Naive thymus-derived CD4-positive, alpha-beta T cell (primary cell): ENCODE measurements around the gene ACSL6. TPM values are rescaled to one million over a fixed set of nuclear protein-coding genes. Genes with fewer than 3 reads are reported as not detected.

ENCODE experiments used
- ATAC-seq: fragments of 150-1000 bp; cut with Tn5 transposase; 2 replicates; pipeline ENCODE4 v1.10.0; 2021; ENCODE audit warnings: mild to moderate bottlenecking, moderate library complexity
- CTCF ChIA-PET: fragments of 350-600 bp; sonication (Branson Sonifier 250); formaldehyde crosslinking; loops from one replicate; lab custom pipeline; 2021; ENCODE audit warnings: antibody characterized with exemption; lab: Charles Lee
- POLR2A ChIA-PET: fragments of 350-600 bp; sonication (Branson Sonifier 250); formaldehyde crosslinking; loops from one replicate; lab custom pipeline; 2021; ENCODE audit warnings: antibody characterized with exemption, inconsistent platforms; lab: Charles Lee
- DNase-seq, 9 donors: peaks; one replicate each; pipeline versions ENCODE4 v3.0.0 to v3.0.0-alpha.2; 2020 to 2022; ENCODE audit warnings: mixed read lengths in 1 of 9
- H3K27ac ChIP-seq: one replicate; pipeline ENCODE4 v1.7.0; 2013; ENCODE audit warnings: mild to moderate bottlenecking, low read depth, low read length, moderate library complexity
- H3K27me3 ChIP-seq, 2 donors: one replicate each; pipeline ENCODE4 v1.7.0; 2013; ENCODE audit warnings: low read length in 2 of 2, mild to moderate bottlenecking in 2 of 2, moderate library complexity in 2 of 2; ENCODE audit not compliant: control insufficient read depth in 2 of 2, insufficient read depth in 2 of 2
- H3K36me3 ChIP-seq, 3 experiments: 1 replicate in 2 of 3; 2 replicates in 1 of 3; pipeline ENCODE4 v1.7.0; 2013; ENCODE audit warnings: low read length in 3 of 3, mild to moderate bottlenecking in 3 of 3, moderate library complexity in 1 of 3; ENCODE audit not compliant: insufficient read depth in 3 of 3, control insufficient read depth in 2 of 3
- H3K4me1 ChIP-seq, 2 donors: one replicate each; pipeline ENCODE4 v1.7.0; 2013; ENCODE audit warnings: low read length in 2 of 2, mild to moderate bottlenecking in 2 of 2, moderate library complexity in 1 of 2; ENCODE audit not compliant: control insufficient read depth in 2 of 2, insufficient read depth in 2 of 2
- H3K4me3 ChIP-seq: 2 replicates; pipeline ENCODE4 v1.7.0; 2013; ENCODE audit warnings: mild to moderate bottlenecking, low read length
- H3K9me3 ChIP-seq, 3 experiments: 1 replicate in 2 of 3; 2 replicates in 1 of 3; pipeline ENCODE4 v1.7.0; 2013; ENCODE audit warnings: low read length in 3 of 3; ENCODE audit not compliant: control insufficient read depth in 2 of 3
- H3K27ac Mint-ChIP-seq, 9 donors: one replicate each; pipeline ENCODE4 v1.8.0; 2020 to 2022; ENCODE audit warnings: mixed read lengths in 9 of 9, mild to moderate bottlenecking in 8 of 9, moderate library complexity in 5 of 9, inconsistent platforms in 2 of 9
- H3K27me3 Mint-ChIP-seq, 5 donors: one replicate each; pipeline ENCODE4 v1.8.0; 2021 to 2022; ENCODE audit warnings: mixed read lengths in 5 of 5, mild to moderate bottlenecking in 1 of 5
- H3K36me3 Mint-ChIP-seq, 5 donors: one replicate each; pipeline ENCODE4 v1.8.0; 2020 to 2022; ENCODE audit warnings: mixed read lengths in 5 of 5, mild to moderate bottlenecking in 3 of 5, inconsistent platforms in 1 of 5
- H3K4me1 Mint-ChIP-seq, 7 donors: one replicate each; pipeline ENCODE4 v1.8.0; 2020 to 2022; ENCODE audit warnings: mixed read lengths in 7 of 7, mild to moderate bottlenecking in 3 of 7, inconsistent platforms in 1 of 7
- H3K4me3 Mint-ChIP-seq, 10 donors: one replicate each; pipeline ENCODE4 v1.8.0; 2020 to 2022; ENCODE audit warnings: mild to moderate bottlenecking in 10 of 10, mixed read lengths in 10 of 10, moderate library complexity in 6 of 10, inconsistent platforms in 2 of 10
- H3K9me3 Mint-ChIP-seq, 11 donors: one replicate each; pipeline ENCODE4 v1.8.0; 2020 to 2022; ENCODE audit warnings: mixed read lengths in 11 of 11, mild to moderate bottlenecking in 4 of 11, inconsistent platforms in 1 of 11, moderate library complexity in 1 of 11
- intact Hi-C, 2 donors: fragments of 100-400 bp; cut with micrococcal nuclease; formaldehyde crosslinking; loops; one replicate each; pipeline ENCODE4 v1.15.1; 2023
- polyA plus RNA-seq, 2 donors: library from polyadenylated mRNA; unstranded; fragments of 300-500 nt; fragmentation: Illumina TruSeq; gene quantifications; one replicate each; pipeline ENCODE4 v1.2.3, GENCODE V29; 2021
- total RNA-seq, 6 experiments: library from RNA in 5 of 6; stranded (reverse) in 5 of 6; gene quantifications; 1 replicate in 5 of 6; 2 replicates in 1 of 6; pipeline ENCODE4 v1.2.3 and lab custom pipeline; 2021 to 2026

The ACSL6 gene
- total and polyA plus RNA-seq, 7 experiments from 2014 or later: 13.6 to 42.8 (median 22.2) TPM

DNA sequence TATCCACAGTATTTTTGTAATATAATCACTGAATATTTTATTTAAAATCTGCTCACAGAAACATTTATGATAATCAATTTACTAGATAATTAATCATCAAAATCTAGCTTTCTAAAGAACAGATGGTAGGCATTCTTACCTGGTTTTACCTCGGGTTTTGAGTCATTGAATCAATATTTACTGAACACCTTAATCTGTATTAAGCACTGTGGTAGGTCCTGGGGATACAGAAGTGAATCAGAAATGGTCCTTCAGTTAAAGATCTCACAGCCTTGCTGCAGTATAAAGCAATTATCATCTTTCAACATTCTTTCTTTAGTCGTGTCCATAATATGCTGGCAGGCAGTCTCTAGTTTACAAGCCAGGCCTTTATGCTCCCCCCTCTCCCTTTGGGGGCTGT, 64.0 kb downstream of the ACSL6 start:
- no peaks in the 10 kb centered on the region for H3K4me1 Mint-ChIP-seq
- Histone ChIP-seq H3K9me3 (no peaks in the 10 kb centered on the region), H3K4me3 (no peak overlapping the region), H3K27me3 (no peaks in the 10 kb centered on the region), H3K4me1 (no peaks in the 10 kb centered on the region), H3K27ac (no peak overlapping the region), H3K36me3 (peaks cover 0 to 3% (median 0%) of the 10 kb centered on the region in 3 experiments)
- H3K36me3 Mint-ChIP-seq: peaks cover 0 to 20% (median under 1%) of the 10 kb centered on the region in 5 donors
- peak overlapping the region in 1 of 9 donors; percentile 3 for H3K27ac Mint-ChIP-seq
- H3K4me3 Mint-ChIP-seq: no peak overlapping the region
- ChIA-PET POLR2A (no interaction called here), CTCF (interaction anchor here (0.8 kb wide), 1 partner anchor 358 kb away, joined by 3 read pairs; no protein-coding TSS in a partner anchor)
- ATAC-seq: no peak
- no peaks in the 10 kb centered on the region for H3K9me3 Mint-ChIP-seq
- no peak for DNase-seq
- peaks cover 0 to 16% (median 0%) of the 10 kb centered on the region in 5 donors for H3K27me3 Mint-ChIP-seq
- intact Hi-C loops: no loop called here

DNA sequence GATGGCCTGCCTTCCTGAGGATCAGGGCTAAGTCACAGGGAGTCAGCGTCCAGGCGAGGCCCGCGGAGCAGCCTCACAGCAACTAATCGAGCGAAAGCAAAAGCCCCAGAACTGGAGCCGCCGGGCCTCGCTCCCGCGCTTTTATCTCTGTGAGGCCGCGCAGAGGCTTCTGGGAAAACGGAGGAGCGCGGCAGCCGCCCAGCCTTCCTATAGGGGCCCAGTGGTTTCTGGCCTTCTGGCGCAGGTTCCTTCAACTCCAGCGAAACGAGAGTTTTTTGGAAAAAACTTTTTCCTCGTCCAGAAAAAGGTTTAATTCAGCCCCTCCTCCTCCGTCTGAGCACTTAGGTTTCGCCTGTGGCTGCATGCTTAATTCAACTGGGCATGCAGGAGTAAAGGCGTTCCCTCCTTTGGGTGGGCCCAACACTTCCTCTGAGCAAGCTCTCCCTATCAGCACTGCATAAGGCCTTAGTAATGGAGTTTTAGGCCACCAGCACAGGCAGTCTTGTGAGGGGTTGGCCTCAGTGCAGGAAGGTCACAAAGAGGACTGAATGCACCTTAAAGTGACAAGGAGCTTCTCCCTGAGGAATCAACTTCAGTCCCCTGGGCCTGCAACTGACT, 65.8 kb downstream of the ACSL6 start, which contains the start of gene MEIKIN:
Gene MEIKIN, minus strand, starts transcription at position 113 of the 618 bp plus-strand sequence. CDS start 158 bp downstream, outside the sequence.
- no peak within 1 kb of the TSS for H3K4me3 Mint-ChIP-seq
- Histone ChIP-seq H3K36me3 (no peaks in the 10 kb centered on the region), H3K27ac (no peak within 1 kb of the TSS), H3K4me3 (no peak within 1 kb of the TSS), H3K9me3 (no peaks in the 10 kb centered on the region), H3K27me3 (no peaks in the 10 kb centered on the region), H3K4me1 (no peaks in the 10 kb centered on the region)
- H3K9me3 Mint-ChIP-seq: no peaks in the 10 kb centered on the region
- H3K27me3 Mint-ChIP-seq: peaks cover 0 to 22% (median 0%) of the 10 kb centered on the region in 5 donors
- intact Hi-C loops: no loop called here
- H3K36me3 Mint-ChIP-seq: peaks cover 0 to 28% (median 5%) of the 10 kb centered on the region in 5 donors
- ChIA-PET CTCF (no interaction called here), POLR2A (interaction anchor here (0.9 kb wide), 1 partner anchor 492 kb away, joined by 3 read pairs; no protein-coding TSS in a partner anchor)
- no peak within 1 kb of the TSS for H3K27ac Mint-ChIP-seq
- no peak for DNase-seq
- no peaks in the 10 kb centered on the region for H3K4me1 Mint-ChIP-seq
- no peak for ATAC-seq

DNA sequence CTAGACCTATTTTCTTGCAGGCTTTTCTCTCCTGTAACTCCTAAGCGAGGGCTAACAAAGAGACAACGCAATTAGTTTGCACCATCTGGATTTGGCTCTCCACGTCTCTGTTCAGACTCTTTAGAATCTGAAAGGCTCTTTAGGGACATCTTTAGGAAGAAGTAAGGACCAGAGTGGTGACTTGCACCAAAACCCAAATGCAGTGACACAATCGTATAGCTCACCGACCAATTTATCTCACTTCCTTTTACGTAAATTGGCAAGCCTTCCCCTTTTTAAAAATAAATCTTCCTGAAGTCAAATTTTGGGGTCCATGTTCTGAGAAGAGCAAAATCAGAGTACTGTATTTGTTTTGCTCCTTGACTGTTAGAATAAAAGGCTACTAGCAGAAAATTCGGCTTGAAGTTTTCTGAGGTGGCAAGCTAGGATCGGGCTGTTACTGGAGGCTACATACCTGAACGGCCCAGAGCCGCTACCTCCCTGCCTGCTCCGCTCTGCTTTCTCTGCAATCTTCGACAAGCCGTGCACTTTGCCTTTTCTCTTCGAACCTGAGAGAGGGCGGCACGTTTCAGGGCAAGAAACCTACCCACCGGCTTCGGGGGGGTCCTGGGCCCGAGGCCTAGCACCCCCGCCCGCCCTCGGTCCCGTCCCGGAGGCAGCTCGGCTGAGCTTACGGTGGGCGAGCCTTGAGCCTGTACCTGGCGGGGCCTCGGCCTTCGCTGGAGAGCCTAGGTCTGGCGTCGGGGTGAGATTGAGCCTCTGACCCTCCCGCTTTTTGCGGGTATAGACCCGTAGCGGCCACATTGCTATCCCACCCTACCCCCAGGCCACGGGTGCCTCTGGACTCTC, 66.5 kb downstream of the ACSL6 start:
- intact Hi-C loops: no loop called here
- H3K4me3 ChIP-seq: no peak overlapping the region
- H3K4me1 ChIP-seq: no peaks in the 10 kb centered on the region
- ATAC-seq: peak; percentile 46
- H3K9me3 Mint-ChIP-seq: no peaks in the 10 kb centered on the region
- POLR2A ChIA-PET: no interaction called here
- no peaks in the 10 kb centered on the region for H3K9me3 ChIP-seq
- peaks cover 0 to 1% (median 0%) of the 10 kb centered on the region in 7 donors for H3K4me1 Mint-ChIP-seq
- H3K36me3 ChIP-seq: no peaks in the 10 kb centered on the region
- no peak overlapping the region for H3K4me3 Mint-ChIP-seq
- no peaks in the 10 kb centered on the region for H3K27me3 ChIP-seq
- peaks cover 0 to 25% (median 5%) of the 10 kb centered on the region in 5 donors for H3K36me3 Mint-ChIP-seq
- no peak overlapping the region for H3K27ac Mint-ChIP-seq
- CTCF ChIA-PET: no interaction called here
- DNase-seq: no peak
- no peak overlapping the region for H3K27ac ChIP-seq
- H3K27me3 Mint-ChIP-seq: peaks cover 0 to 23% (median 0%) of the 10 kb centered on the region in 5 donors

DNA sequence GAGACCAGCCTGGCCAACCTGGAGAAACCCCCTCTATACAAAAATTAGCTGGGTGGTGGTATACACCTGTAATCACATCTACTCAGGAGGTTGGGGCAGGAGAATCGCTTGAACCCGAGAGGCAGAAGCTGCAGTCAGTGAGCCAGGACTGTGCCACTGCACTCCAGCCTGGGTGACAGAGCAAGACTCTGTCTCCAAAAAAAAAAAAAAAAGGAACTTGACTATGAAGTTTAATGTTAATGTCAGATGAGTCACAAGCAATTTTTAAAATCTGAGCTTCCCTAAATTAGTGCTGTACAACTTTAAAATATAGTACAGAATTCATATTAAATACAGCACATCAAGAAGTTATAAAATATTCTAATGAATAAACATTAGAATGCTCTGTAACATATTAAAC, 67.5 kb downstream of the ACSL6 start:
- H3K4me1 ChIP-seq: no peaks in the 10 kb centered on the region
- peaks cover 0 to 22% (median 5%) of the 10 kb centered on the region in 5 donors for H3K36me3 Mint-ChIP-seq
- peaks cover 0 to 4% (median 0%) of the 10 kb centered on the region in 7 donors for H3K4me1 Mint-ChIP-seq
- H3K27ac ChIP-seq: no peak overlapping the region
- H3K9me3 Mint-ChIP-seq: no peaks in the 10 kb centered on the region
- ATAC-seq: peak; percentile 65
- H3K9me3 ChIP-seq: no peaks in the 10 kb centered on the region
- CTCF ChIA-PET: no interaction called here
- H3K36me3 ChIP-seq: no peaks in the 10 kb centered on the region
- no peak overlapping the region for H3K4me3 ChIP-seq
- no peak for DNase-seq
- no peak overlapping the region for H3K4me3 Mint-ChIP-seq
- H3K27ac Mint-ChIP-seq: no peak overlapping the region
- no peaks in the 10 kb centered on the region for H3K27me3 ChIP-seq
- H3K27me3 Mint-ChIP-seq: peaks cover 0 to 17% (median 0%) of the 10 kb centered on the region in 5 donors
- POLR2A ChIA-PET: no interaction called here
- intact Hi-C loops: no loop called here

DNA sequence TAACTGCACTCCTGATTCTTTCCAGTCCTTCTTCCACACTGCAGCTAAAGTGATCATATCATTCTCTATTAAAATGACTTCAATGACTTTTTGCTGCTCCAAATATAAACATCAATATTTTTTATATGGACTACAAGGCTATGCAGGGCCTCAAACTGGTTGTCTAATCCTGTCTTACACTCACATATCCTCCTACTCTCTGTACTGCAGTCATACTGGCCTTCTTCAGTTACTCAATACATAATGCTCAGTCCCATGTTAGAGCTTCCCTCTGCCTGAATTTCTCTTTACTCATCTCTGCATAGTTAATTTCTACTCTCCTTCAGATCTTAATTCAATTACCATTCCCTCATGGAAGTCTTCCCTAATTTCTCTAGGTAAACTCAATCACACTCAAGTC, 69.4 kb downstream of the ACSL6 start:
- DNase-seq (no peak), ATAC-seq (no peak)
- no peaks in the 10 kb centered on the region for H3K27me3 ChIP-seq
- H3K4me1 Mint-ChIP-seq: peaks cover 0 to 4% (median 0%) of the 10 kb centered on the region in 7 donors
- H3K27ac ChIP-seq: no peak overlapping the region
- H3K4me1 ChIP-seq: no peaks in the 10 kb centered on the region
- no peaks in the 10 kb centered on the region for H3K9me3 ChIP-seq
- POLR2A ChIA-PET: no interaction called here
- CTCF ChIA-PET: no interaction called here
- H3K27me3 Mint-ChIP-seq: peaks cover 0 to 15% (median 0%) of the 10 kb centered on the region in 5 donors
- intact Hi-C loops: no loop called here
- no peak overlapping the region for H3K27ac Mint-ChIP-seq
- no peak overlapping the region for H3K4me3 Mint-ChIP-seq
- no peak overlapping the region for H3K4me3 ChIP-seq
- no peaks in the 10 kb centered on the region for H3K9me3 Mint-ChIP-seq
- H3K36me3 ChIP-seq: no peaks in the 10 kb centered on the region
- peaks cover 0 to 21% (median 5%) of the 10 kb centered on the region in 5 donors for H3K36me3 Mint-ChIP-seq

DNA sequence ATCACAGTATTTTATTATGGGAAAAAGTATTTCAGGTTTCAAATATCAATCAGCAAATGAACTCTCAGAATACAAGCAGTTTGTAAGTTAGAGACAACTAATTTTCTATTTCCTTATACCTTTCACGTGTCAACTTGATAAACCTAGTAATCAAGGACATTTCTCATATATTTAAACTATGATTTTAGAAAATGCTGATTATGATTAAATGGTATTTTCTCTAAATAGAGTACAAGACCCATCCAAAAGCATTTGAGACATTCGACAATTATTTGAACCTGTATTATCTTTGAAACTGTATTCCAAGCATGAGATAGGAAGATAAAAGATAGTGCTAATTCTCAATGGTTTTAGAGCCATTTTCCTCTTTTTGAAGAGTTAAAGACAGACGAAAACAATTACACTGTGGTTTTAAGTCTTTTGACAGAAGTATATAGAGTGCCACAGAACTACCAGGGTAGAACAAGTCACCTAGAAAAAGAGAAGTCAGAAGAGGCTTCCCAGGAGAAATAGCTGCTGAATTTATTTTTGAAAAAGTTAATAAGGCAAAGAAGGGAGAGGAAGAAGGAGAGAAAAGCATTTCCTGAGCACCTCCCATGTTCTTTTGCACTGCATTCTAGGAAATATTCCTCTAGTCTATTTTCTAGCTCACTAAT, 71.6 kb downstream of the ACSL6 start:
- Histone ChIP-seq H3K27ac (no peak overlapping the region), H3K27me3 (no peaks in the 10 kb centered on the region), H3K4me1 (no peaks in the 10 kb centered on the region), H3K4me3 (no peak overlapping the region), H3K36me3 (no peaks in the 10 kb centered on the region), H3K9me3 (no peaks in the 10 kb centered on the region)
- POLR2A ChIA-PET: interaction anchor here (1.1 kb wide), 1 partner anchor 38 kb away, joined by 3 read pairs; no protein-coding TSS in a partner anchor
- ATAC-seq (no peak), DNase-seq (no peak)
- intact Hi-C loops: no loop called here
- peaks cover 0 to 28% (median 0%) of the 10 kb centered on the region in 5 donors for H3K27me3 Mint-ChIP-seq
- H3K9me3 Mint-ChIP-seq: no peaks in the 10 kb centered on the region
- H3K27ac Mint-ChIP-seq: no peak overlapping the region
- peaks cover 0 to 4% (median 0%) of the 10 kb centered on the region in 7 donors for H3K4me1 Mint-ChIP-seq
- CTCF ChIA-PET: no interaction called here
- H3K4me3 Mint-ChIP-seq: no peak overlapping the region
- H3K36me3 Mint-ChIP-seq: peaks cover 0 to 21% (median 5%) of the 10 kb centered on the region in 5 donors
